Liver (tissue), 9 donors: ENCODE results near the gene MECP2. TPM values are rescaled to one million over a fixed set of nuclear protein-coding genes. Genes with fewer than 3 reads are reported as not detected.

ENCODE experiments used
- DNase-seq: peaks from one replicate; pipeline ENCODE4 v3.0.0-alpha.2; 2017; ENCODE audit warnings: low spot score
- H3K27ac ChIP-seq, 2 donors: one replicate each; pipeline ENCODE4 v1.7.0; 2013; ENCODE audit warnings: inconsistent platforms in 2 of 2, low read length in 2 of 2, control low read depth in 1 of 2, low read depth in 1 of 2, mild to moderate bottlenecking in 1 of 2
- H3K27me3 ChIP-seq, 4 donors: one replicate each; pipeline versions ENCODE4 v1.6.1 to v1.7.0; 2013; ENCODE audit warnings: low read length in 3 of 4, inconsistent platforms in 1 of 4, mild to moderate bottlenecking in 1 of 4, moderate library complexity in 1 of 4; ENCODE audit not compliant: control insufficient read depth in 4 of 4, insufficient read depth in 4 of 4
- H3K36me3 ChIP-seq, 4 donors: one replicate each; pipeline versions ENCODE4 v1.6.1 to v1.7.0; 2013; ENCODE audit warnings: low read length in 3 of 4, mild to moderate bottlenecking in 3 of 4, low read depth in 1 of 4, moderate library complexity in 1 of 4; ENCODE audit not compliant: control insufficient read depth in 4 of 4, insufficient read depth in 3 of 4
- H3K4me1 ChIP-seq, 4 donors: one replicate each; pipeline versions ENCODE4 v1.6.1 to v1.7.0; 2013; ENCODE audit warnings: low read length in 3 of 4, mild to moderate bottlenecking in 3 of 4, moderate library complexity in 1 of 4; ENCODE audit not compliant: control insufficient read depth in 4 of 4, insufficient read depth in 4 of 4
- H3K4me3 ChIP-seq, 3 donors: one replicate each; pipeline versions ENCODE4 v1.6.1 to v1.7.0; 2013; ENCODE audit warnings: low read length in 3 of 3, control low read depth in 1 of 3, low read depth in 1 of 3, mild to moderate bottlenecking in 1 of 3
- H3K9ac ChIP-seq, 2 donors: one replicate each; pipeline ENCODE4 v1.7.0; 2013; ENCODE audit warnings: low read length in 2 of 2, mild to moderate bottlenecking in 2 of 2, moderate library complexity in 2 of 2, control low read depth in 1 of 2, low read depth in 1 of 2
- H3K9me3 ChIP-seq, 4 donors: one replicate each; pipeline versions ENCODE4 v1.6.1 to v1.7.0; 2013; ENCODE audit warnings: low read length in 3 of 4; ENCODE audit not compliant: control insufficient read depth in 4 of 4
- ATF3 ChIP-seq: IDR thresholded peaks from 2 replicates; pipeline ENCODE4 v1.6.1; 2016; ENCODE audit warnings: antibody characterized with exemption
- EGR1 ChIP-seq, 2 donors: IDR thresholded peaks; 2 replicates each; pipeline ENCODE4 v1.6.1; 2016 to 2018; ENCODE audit warnings: antibody characterized with exemption in 2 of 2, low read depth in 2 of 2
- FOXA2 ChIP-seq: IDR thresholded peaks from 2 replicates; pipeline ENCODE4 v1.6.1; 2016; ENCODE audit warnings: antibody characterized with exemption
- GABPA ChIP-seq, 2 donors: IDR thresholded peaks in 1 of 2; conservative IDR thresholded peaks in 1 of 2; 2 replicates each; pipeline ENCODE4 v1.6.1; 2016; ENCODE audit warnings: antibody characterized with exemption in 2 of 2, mild to moderate bottlenecking in 1 of 2, moderate library complexity in 1 of 2
- HNF4A ChIP-seq, 2 donors: conservative IDR thresholded peaks; 2 replicates each; pipeline ENCODE4 v1.6.1; 2016; ENCODE audit warnings: antibody characterized with exemption in 2 of 2, mild to moderate bottlenecking in 2 of 2
- HNF4G ChIP-seq: IDR thresholded peaks from 2 replicates; pipeline ENCODE4 v1.6.1; 2016; ENCODE audit warnings: antibody characterized with exemption
- JUND ChIP-seq, 2 donors: IDR thresholded peaks; 2 replicates each; pipeline ENCODE4 v1.6.1; 2016; ENCODE audit warnings: antibody characterized with exemption in 2 of 2
- MAX ChIP-seq: IDR thresholded peaks from 2 replicates; pipeline ENCODE4 v1.6.1; 2016; ENCODE audit warnings: antibody characterized with exemption
- NR2F2 ChIP-seq: IDR thresholded peaks from 2 replicates; pipeline ENCODE4 v1.6.1; 2016; ENCODE audit warnings: antibody characterized with exemption
- RAD21 ChIP-seq, 2 donors: IDR thresholded peaks; 2 replicates each; pipeline ENCODE4 v1.6.1; 2016; ENCODE audit warnings: antibody characterized with exemption in 2 of 2, mild to moderate bottlenecking in 2 of 2
- REST ChIP-seq: IDR thresholded peaks from 2 replicates; pipeline ENCODE4 v1.6.1; 2016; ENCODE audit warnings: antibody characterized with exemption, mild to moderate bottlenecking
- RXRA ChIP-seq, 2 donors: IDR thresholded peaks; 2 replicates each; pipeline ENCODE4 v1.6.1; 2017 to 2018; ENCODE audit warnings: antibody characterized with exemption in 2 of 2, mild to moderate bottlenecking in 1 of 2
- SP1 ChIP-seq: IDR thresholded peaks from 2 replicates; pipeline ENCODE4 v1.6.1; 2018; ENCODE audit warnings: antibody characterized with exemption, mild to moderate bottlenecking
- TAF1 ChIP-seq: conservative IDR thresholded peaks from 2 replicates; pipeline ENCODE4 v1.6.1; 2016; ENCODE audit warnings: antibody characterized with exemption, mild to moderate bottlenecking
- YY1 ChIP-seq: IDR thresholded peaks from 2 replicates; pipeline ENCODE4 v1.6.1; 2016; ENCODE audit warnings: antibody characterized with exemption, mild to moderate bottlenecking
- ZBTB33 ChIP-seq: IDR thresholded peaks from 2 replicates; pipeline ENCODE4 v1.6.1; 2016; ENCODE audit warnings: antibody characterized with exemption
- WGBS: extraction: QIAGEN DNeasy Blood & Tissue Kit; methylation state at CpG from one replicate; pipeline ENCODE4 v1.1.7; 2013; 5-methylcytosine and 5-hydroxymethylcytosine counted together
- polyA plus RNA-seq, 2 donors: library from polyadenylated mRNA; stranded (reverse) in 1 of 2; unstranded in 1 of 2; fragments of 200-250 nt in 1 of 2; fragments of >200 nt in 1 of 2; fragmentation: Nextera tagmentation in 1 of 2; extraction: Ambion mirVana in 1 of 2; gene quantifications; one replicate each; pipeline versions ENCODE4 v1.2.1 to v1.2.3, GENCODE V29; 2013 to 2015
- total RNA-seq, 2 donors: library from RNA; depleted of rRNA; stranded (reverse); fragments of >200 nt; gene quantifications; one replicate each; pipeline ENCODE4 v1.2.3, GENCODE V29; 2014
- donor health status: healthy.
- donor health status: healthy.
- donor health status: healthy.
- donor health status: healthy.
- donor health status: healthy.

The MECP2 gene
- total and polyA plus RNA-seq, 4 donors: 6.9 to 22.0 (median 10.0) TPM

- TF ChIP-seq ZBTB33 (no peak), FOXA2 (no peak), HNF4G (no peak), HNF4A (conservative IDR thresholded peaks at IDR 0.05) (no peak), EGR1 (IDR thresholded peaks at IDR 0.05; ENCODE audit: low read depth in 2 of 2) (no peak), GABPA (IDR thresholded peaks at IDR 0.05 in 1 of 2, conservative IDR thresholded peaks at IDR 0.05 in 1 of 2) (no peak), SP1 (no peak), TAF1 (no peak), RXRA (IDR thresholded peaks at IDR 0.05) (no peak)
Measured at GRCh38 chrX:154044091-154044490, 53.4 kb downstream of the MECP2 start (continued).

- 71% methylated on average over 5 of the region's 5 CpGs for WGBS
- TF ChIP-seq ZBTB33 (no peak), ATF3 (no peak), TAF1 (no peak), RAD21 (IDR thresholded peaks at IDR 0.05) (no peak), RXRA (IDR thresholded peaks at IDR 0.05) (peak in 1 of 2 donors; percentile 7), NR2F2 (peak; percentile 73), MAX (no peak), YY1 (no peak), JUND (IDR thresholded peaks at IDR 0.05) (no peak), HNF4G (no peak), SP1 (no peak), REST (no peak)
- Histone ChIP-seq H3K4me3 (no peak overlapping the region), H3K9me3 (no peaks in the 10 kb centered on the region), H3K4me1 (peaks cover 0 to 11% (median 2%) of the 10 kb centered on the region in 4 donors), H3K27me3 (no peaks in the 10 kb centered on the region), H3K27ac (peak overlapping the region in 1 of 2 donors; percentile 31), H3K9ac (no peak overlapping the region), H3K36me3 (no peaks in the 10 kb centered on the region)
- no peak for DNase-seq
Measured at GRCh38 chrX:154043003-154043763, 54.3 kb downstream of the MECP2 start.
